ENCODE results near the gene ATP1A1.

The ATP1A1 gene

GRCh38 chr1:116436611-116436970 lies 63.5 kb downstream of the ATP1A1 start:
- DNase-seq (ENCODE audit: low read depth, low spot score) = no peak

- no peak for DNase-seq (ENCODE audit: low read depth, low spot score)
Measured at GRCh38 chr1:116439701-116440100, 66.7 kb downstream of the ATP1A1 start.

GRCh38 chr1:116440731-116441130 lies 67.7 kb downstream of the ATP1A1 start:
- DNase-seq (ENCODE audit: low read depth, low spot score) = no peak

GRCh38 chr1:116445534-116445933 lies 72.5 kb downstream of the ATP1A1 start:
- no peak for DNase-seq (ENCODE audit: low read depth, low spot score)

GRCh38 chr1:116446686-116447085 lies 73.6 kb downstream of the ATP1A1 start:
- no peak for DNase-seq (ENCODE audit: low read depth, low spot score)

GRCh38 chr1:116448785-116449385 lies 75.8 kb downstream of the ATP1A1 start:
- no peak for DNase-seq (ENCODE audit: low read depth, low spot score)

GRCh38 chr1:116449578-116449977 lies 76.5 kb downstream of the ATP1A1 start:
- DNase-seq (ENCODE audit: low read depth, low spot score) = no peak

- DNase-seq (ENCODE audit: low read depth, low spot score) = no peak
Measured at GRCh38 chr1:116451702-116452101, 78.7 kb downstream of the ATP1A1 start.

DNA sequence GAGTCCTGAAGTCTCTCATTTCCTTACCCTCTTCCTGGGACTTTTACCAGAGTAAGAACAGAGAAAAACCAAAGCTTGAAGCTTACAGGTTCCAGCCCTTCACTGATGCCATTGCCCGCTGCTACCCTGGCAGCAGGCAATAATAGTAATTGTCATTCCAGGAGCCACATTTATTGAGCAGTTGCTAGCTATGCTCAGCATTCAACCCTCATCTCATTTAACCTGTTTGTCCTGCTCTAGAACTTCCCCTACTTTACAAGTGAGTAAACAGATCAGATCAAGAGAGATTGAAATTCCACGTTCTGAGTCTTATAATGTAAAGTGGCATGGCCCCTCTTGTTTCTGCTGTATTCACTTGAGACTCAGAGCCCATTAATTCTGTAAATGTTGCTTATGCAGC lies 80.4 kb downstream of the ATP1A1 start:
- no peak for DNase-seq (ENCODE audit: low read depth, low spot score)

- no peak for DNase-seq (ENCODE audit: low read depth, low spot score)
Measured at GRCh38 chr1:116453906-116454305, 80.9 kb downstream of the ATP1A1 start.

Measured in astrocyte of the hippocampus (primary cell).